GM19467 (cell line): Measurements from ENCODE around the gene PRSS57.

Experiments used
- ATAC-seq: cut with Tn5 transposase; IDR thresholded peaks from one replicate; pipeline ENCODE4 v1.9.1; 2021; ENCODE audit warnings: mild to moderate bottlenecking, moderate library complexity; ENCODE audit not compliant: unreplicated experiment

PRSS57 gene

DNA sequence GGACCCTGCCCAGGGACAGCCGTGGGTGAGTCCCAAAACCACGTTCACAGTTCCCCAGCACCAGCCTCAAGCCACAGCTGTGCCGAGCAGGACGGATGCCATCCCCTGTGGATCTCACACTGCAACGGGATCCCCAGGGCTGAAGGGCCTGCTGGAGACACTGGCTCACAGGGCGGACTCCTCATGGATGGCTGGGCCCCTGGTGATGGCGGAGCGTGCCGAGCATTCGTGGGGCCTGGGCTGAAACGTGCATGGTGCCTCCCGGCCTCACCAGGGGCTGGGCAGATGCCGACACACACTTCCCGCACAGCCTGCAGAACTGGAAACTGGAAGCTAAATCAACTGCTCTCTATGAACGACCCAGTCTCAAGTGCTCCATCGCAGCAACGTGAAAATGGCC, 41.8 kb downstream of the PRSS57 start:
- no peak for ATAC-seq

DNA sequence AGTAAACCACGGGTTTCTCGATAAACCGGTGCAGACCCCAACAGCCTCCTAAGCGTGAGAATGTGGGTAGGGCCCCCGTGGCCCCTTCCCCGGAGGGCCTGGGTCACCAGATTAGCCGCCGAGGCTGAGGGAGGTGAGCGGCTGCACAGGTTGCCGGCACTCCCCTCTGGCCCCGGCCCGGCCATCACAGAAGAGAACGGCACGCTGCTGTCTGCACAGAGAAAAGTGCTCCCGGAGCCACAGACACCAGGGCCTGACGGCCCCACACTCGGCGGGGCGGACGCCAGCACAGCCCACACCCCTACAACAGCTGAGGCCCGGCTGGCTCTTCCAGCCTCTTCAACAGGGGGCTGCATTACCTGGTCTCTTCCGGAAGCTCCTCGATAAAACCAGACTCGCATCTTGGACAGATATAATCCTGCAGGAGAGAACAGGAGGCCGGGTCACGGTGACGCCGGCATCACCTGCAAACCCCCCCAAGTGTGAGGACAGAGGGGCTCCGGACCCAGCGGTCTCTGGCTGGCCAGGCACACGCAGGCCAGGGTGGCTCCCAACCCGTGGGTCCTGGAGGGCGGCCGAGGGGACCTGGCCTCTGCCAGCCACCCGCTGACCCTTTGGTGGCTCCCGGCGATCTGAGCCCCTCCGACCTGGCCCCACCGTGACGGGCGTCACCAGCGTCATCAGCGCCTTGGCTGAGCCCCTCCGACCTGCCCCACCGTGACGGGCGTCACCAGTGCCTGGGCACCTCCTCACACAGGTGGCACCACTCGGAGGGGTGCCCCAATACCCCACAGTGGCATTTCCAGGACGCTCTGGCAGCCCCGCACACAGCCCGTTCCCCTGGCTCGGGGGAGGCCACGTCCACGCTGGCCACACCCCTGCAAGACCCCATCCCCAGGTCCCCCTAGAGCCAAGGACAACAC, 42.5 kb downstream of the PRSS57 start:
- ATAC-seq, result no peak

GRCh38 chr19:651991-652390, 43.3 kb downstream of the PRSS57 start:
- ATAC-seq, result no peak

DNA sequence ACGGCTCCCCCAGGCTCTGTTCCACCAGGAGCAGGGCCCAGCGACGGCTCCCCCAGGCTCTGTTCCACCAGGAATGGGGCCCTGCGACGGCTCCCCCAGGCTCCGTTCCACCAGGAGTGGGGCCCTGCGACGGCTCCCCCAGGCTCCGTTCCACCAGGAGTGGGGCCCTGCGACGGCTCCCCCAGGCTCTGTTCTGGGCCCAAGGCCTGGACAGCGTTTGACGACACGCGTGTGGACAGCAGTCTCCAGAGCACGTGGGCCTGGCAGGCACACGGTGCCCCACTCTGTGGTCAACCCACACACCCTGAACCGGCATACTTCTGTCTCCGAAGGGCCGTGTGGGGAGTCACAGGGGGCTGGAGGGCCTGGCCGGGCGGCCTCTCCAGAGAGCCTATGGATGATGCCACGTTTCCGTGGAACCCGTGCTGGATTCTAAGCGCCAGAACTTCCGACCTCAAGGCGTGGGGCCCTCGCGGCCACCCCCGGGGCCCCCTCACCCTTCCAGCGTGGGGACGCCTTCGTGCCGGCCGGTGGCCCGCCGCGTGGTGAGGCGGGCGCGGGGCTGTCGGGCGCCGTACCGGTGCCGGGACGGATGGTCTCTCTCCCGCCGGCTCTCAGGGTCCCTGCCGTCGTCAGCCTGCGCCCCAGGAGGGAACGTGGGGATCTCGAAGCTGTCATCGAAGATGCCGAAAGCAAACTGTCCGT, 44.0 kb downstream of the PRSS57 start:
- ATAC-seq, result no peak

- ATAC-seq, result no peak
These were observed 45.1 kb downstream of the PRSS57 start for GRCh38 chr19:650121-650520.

- no peak for ATAC-seq
These were observed 46.1 kb downstream of the PRSS57 start for GRCh38 chr19:648904-649801.

DNA sequence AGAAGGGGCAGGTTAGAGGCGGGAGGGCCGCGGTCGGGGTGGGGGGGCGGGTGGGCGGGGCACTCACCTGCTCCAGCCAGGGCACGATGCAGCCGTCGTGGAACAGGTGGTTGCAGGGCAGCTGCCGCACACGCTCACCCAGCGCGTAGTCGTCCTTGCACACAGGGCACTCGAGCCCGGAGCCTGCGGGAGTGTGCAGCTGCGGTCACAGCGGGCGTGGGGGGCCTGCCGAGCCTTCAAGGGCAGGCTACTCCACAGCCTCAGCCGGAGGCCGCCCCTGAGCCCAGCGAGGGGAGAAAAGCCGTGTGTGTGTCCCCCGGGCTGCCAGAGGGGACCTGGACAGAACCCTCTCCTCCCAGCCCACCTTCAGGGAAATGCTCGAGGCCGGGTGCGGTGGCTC, 46.9 kb downstream of the PRSS57 start:
- no peak for ATAC-seq

DNA sequence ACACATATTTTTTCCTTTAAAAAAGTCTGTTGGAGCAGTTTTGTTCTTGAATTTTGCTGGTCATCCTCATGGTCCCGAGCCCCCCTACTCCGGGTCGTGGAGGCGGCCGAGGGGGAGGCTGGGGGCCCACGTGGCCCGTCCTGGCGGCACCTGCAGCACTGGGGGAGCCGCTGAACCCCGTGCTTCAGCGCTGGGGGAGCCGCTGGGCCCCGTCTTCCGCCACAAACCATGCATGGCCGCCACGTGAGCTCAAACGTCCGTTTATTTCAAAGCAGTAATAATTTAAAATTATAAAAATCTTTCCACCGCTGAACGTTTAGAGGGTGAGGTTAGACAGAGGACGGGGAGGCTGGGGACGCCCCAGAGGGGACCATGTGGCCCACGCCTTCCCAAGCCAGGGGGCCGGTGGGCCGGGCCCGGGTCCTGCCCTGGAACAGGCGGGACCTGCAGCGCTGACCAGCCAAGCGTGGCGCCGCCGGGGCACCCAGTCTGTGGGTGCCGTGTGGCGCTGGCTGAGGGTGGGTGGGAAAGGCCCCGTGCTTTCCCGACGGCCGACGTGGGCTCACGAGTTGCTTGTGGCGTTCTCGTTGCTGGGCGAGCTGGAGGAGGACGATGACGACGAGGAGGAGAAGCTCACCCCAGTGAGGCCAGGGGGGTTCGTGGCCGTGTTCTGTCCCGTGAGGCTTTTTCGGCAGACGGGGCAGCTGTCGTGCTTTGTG, 47.5 kb downstream of the PRSS57 start:
- no peak for ATAC-seq

DNA sequence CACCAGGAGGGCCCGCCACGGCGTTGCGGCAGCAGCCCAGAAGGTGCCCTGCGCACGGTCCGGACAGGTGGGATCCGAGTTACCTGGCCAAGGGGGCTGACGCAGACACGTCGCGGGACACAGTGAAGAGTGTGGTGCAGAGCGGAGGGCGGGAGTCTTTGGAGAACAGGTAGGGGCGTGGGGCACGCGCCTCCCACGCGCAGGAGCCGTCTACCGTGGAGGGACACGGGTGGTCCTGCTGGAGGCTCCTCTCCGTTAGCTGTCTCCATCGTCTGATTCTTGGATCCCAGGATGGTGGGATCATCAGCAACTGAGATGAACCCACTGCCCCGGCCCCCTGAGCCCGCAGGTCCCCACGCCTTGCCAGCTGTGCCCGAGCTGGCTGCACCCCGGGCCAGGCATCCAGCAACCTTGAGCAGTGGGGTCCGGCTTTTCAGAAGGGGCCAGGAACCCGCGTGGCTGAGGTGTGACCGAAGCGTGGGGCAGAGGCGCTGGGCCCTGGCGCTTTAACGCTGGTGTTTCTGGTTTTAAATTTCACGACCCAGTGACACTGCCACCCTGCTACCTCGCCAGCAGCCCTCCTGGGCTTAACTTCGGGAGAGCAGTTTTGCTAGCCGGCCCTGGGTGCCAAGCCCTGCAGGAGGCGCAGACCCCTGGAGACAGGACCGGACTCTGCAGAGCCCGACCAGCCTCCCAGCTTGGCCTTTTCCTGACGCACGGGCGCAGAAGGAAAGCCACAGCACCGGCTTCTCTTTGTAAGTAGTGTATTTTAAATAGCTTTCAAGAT, 48.3 kb downstream of the PRSS57 start:
- ATAC-seq, result no peak

- ATAC-seq, result no peak
These were observed 49.1 kb downstream of the PRSS57 start for GRCh38 chr19:645912-646778.

DNA sequence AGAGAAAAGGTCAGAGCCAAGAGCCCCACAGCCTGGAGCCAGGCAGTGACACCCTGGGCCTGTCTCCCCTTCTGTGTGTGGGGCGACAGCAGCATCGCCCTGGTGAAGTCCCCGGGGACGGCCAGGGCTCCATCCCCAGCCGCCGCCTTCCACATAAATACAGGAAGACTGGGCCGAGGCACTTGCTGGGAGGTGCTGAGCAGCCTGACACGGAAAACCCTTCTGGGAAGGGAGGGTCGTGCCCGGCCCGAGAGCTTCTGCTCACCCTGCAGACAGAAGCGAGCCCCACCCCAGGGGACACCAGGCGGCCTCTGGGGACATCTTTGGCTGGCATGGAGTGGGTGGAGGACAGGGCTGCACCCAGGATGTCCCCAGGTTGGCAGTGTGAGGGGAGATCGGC, 50.5 kb downstream of the PRSS57 start:
- no peak for ATAC-seq

DNA sequence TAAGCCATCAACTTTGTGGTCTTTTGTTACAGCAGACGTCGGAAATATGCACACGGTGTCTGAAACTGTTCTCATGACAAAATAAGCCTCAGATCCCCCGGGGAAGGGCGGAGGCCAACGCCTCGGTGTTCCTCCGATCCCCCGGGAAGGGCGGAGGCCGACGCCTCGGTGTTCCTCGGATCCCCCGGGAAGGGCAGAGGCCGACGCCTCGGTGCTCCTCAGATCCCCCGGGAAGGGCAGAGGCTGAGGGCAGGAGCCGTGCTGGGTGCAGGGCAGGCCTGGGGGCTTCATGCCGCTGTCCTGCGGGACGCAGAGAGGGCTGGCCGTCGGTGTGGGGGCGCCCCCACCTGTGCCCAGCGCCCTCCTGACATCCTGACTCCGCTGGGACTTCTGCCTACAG, 50.9 kb downstream of the PRSS57 start:
- ATAC-seq, result no peak

DNA sequence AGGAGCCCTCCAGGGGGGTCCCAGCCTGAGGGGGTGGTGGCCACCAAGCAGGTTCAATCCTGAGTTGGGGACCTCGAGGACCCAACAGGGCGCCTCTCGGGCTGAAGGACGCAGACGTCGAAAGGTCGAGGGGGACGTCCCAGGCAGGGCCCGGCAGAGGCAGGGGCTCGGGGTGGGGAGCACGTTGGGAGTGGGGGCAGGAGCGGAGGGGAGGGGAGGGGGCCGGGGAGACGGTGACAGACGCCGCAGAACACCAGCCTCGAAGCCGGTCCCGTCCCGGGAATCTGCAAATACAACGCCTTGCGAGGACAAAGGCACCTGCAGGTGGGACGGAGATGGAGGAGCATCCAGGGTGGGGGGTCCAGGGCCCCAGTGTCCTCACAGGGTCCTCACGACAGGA, 51.5 kb downstream of the PRSS57 start:
- no peak for ATAC-seq

- ATAC-seq, result no peak
These were observed 52.2 kb downstream of the PRSS57 start for GRCh38 chr19:642767-643727.

DNA sequence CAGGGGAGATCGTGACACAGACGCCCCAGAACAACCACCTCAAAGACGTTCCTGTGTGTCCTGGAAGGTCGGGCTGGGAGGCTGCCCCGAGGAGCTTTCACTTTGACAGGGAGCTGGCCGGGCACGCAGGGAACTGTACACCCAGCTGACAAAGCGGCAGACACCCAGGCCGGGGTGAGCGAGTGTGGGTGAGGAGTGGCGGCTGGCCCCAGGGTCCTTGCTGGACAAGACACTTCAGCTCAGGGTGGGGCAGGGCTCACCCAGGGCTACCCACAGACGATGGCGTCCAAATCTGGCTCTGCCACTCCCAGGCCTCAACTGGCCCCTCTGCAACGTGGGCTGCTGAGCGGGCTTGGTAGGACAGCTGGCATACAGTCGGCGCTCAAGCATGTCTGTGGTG, 53.5 kb downstream of the PRSS57 start:
- ATAC-seq, result no peak

DNA sequence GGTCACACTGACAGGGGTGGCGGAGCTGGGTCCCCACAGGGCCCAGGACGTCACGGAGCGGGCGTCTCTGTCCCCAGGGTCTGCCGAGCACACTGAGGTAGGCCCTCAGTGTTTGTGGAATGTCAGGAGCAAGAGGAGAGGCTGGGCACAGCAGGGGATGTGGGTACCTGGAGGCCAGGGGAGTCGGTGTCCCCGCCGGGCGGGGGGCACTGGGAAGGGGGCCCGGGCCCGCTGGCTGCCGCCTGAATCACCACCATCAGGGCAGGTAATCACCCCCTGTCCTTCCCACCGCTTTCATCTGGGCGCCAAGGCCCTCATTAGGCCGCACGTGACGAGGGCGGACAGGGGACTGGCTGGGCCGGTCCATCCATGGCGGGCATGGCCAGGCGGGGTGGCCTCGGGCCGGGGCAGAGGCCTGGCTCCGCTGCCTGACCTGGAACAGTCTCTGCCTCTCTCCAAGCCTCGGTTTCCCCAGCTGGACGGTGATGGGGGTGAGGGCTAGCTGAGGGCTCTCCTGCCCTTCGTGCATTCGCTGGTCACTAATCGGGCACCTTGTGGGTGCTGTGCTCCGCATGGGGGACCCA, 54.6 kb downstream of the PRSS57 start:
- no peak for ATAC-seq

GRCh38 chr19:640161-640558, 55.1 kb downstream of the PRSS57 start:
- no peak for ATAC-seq
